Activated CD4-positive, alpha-beta T cell treated with anti-CD3 and anti-CD28 coated beads, Interleukin-2, amount 50 U/mL, for 1 hour (primary cell): ENCODE data around the gene SPPL2A.
A peak's percentile ranks its signal among the peaks of the same experiment; 100 is the strongest.

ENCODE experiments used
- DNase-seq: peaks from one replicate; pipeline ENCODE4 v3.0.0-alpha.2; 2020

Gene SPPL2A

GRCh38 chr15:50685976-50686468, 79.5 kb downstream of the SPPL2A start:
- DNase-seq: peak; percentile 71

GRCh38 chr15:50685191-50685975, 80.1 kb downstream of the SPPL2A start:
- DNase-seq: no peak

GRCh38 chr15:50681467-50681866, 84.0 kb downstream of the SPPL2A start:
- no peak for DNase-seq

GRCh38 chr15:50676799-50677483, 88.6 kb downstream of the SPPL2A start:
- DNase-seq: no peak

GRCh38 chr15:50675535-50676144, 89.9 kb downstream of the SPPL2A start:
- DNase-seq: no peak

GRCh38 chr15:50670115-50670514, 95.4 kb downstream of the SPPL2A start:
- no peak for DNase-seq

- DNase-seq: no peak
Measured at GRCh38 chr15:50669611-50670010, 95.9 kb downstream of the SPPL2A start.

- DNase-seq: no peak
Measured at GRCh38 chr15:50665938-50666337, 99.6 kb downstream of the SPPL2A start.

GRCh38 chr15:50655555-50655954, 110.0 kb downstream of the SPPL2A start:
- DNase-seq: no peak

- DNase-seq: no peak
Measured at GRCh38 chr15:50653156-50653743, 112.3 kb downstream of the SPPL2A start.

- no peak for DNase-seq
Measured at GRCh38 chr15:50652671-50653070, 112.8 kb downstream of the SPPL2A start.
